ENCODE data around the gene BACH2. TPM values are rescaled to one million over a fixed set of nuclear protein-coding genes. Genes with fewer than 3 reads are reported as not detected.

BACH2 gene
- total and polyA plus RNA-seq, 9 of the 15 experiments (the other 6 are each of a cell fraction or from before 2014, with no cell fraction given): 0.06 to 3.1 (median 0.59) TPM

DNA sequence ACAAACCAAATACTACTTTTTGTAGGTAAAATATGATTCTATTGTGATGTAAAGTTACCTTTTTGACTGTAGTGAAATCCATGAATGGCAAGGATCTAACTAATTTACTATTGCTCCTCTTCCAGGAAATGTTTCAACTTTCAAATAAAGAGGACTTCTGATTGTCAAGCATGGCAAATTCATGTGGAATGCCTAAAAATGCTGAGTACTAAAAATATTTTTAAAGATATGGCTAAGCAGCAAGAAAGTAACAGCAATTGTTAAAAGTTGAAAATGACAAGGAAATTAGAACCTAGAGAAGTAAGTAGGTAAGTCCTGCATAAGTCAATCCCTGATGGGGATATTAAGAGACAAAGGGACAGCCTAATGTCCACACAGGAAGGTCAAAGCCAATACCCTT lies 126.0 kb downstream of the BACH2 start (continued):
- TF ChIP-seq TBL1XR1 (IDR thresholded peaks at IDR 0.05; ENCODE audit: low read length in 2 of 2) (no peak), MAFK (IDR thresholded peaks at IDR 0.05; ENCODE audit: low read length) (peak; percentile 16; the same call in 1 of the 2 replicates)

DNA sequence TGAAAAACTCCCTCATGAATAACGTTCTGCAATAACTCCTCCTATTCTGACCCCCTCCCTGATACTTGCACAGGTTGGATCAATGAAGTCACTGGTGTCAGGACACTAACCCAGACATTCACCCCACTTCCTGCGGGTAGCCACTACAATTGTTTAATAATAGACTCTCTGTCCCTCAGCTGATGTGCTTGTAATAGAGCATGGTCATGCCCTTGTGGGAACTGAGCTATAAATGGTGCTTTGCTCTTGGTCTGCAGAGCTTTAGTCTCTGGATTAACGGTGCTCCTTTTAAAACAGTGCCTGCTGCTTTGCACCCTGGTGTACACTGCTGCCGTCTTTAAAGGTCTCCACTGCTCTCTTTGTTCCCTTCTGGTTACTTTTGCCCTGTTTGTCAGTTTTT lies 127.3 kb downstream of the BACH2 start:
- in situ Hi-C loops (cut with MboI): loop anchor here (10.0 kb wide), 1 partner anchor 1015 kb away; no protein-coding TSS in a partner anchor
- DNase-seq (ENCODE audit: extremely low read depth in 1 of 4, low spot score in 3 of 4) (no peak), ATAC-seq (no peak), FAIRE-seq (no peak)
- no TSS peak for BruUV-seq (replicated peaks)
- intact Hi-C loops (cut with micrococcal nuclease): no loop called here
- Histone ChIP-seq H3K79me2 (ENCODE audit: control insufficient read depth, insufficient read depth, low read length) (no peaks in the 10 kb centered on the region), H3K27me3 (ENCODE audit: control insufficient read depth in 2 of 2, insufficient read depth in 2 of 2, low read length in 2 of 2) (no peaks in the 10 kb centered on the region), H3K9me1 (ENCODE audit: control insufficient read depth, insufficient read depth, low read length) (no peaks in the 10 kb centered on the region), H3K27ac (ENCODE audit: extremely low read depth, low read depth, low read length) (no peak overlapping the region), H3K4me1 (replicated peaks in 1 of 2; ENCODE audit: control insufficient read depth in 2 of 2, insufficient read depth in 2 of 2, low read length in 2 of 2) (no peaks in the 10 kb centered on the region), H4K20me1 (replicated peaks; ENCODE audit: control insufficient read depth, insufficient read depth, low read length) (no peaks in the 10 kb centered on the region), H2AFZ (ENCODE audit: low read depth, low read length) (no peak overlapping the region), H3K9ac (ENCODE audit: insufficient read depth in 1 of 2, low read depth in 2 of 2, low read length in 2 of 2) (no peak overlapping the region), H3K4me2 (ENCODE audit: insufficient read depth, low read length) (no peak overlapping the region), H3K9me3 (replicated peaks; ENCODE audit: control insufficient read depth, insufficient read depth, low read depth, low read length) (no peaks in the 10 kb centered on the region), H3K4me3 (no peak overlapping the region), H3K36me3 (ENCODE audit: control insufficient read depth, insufficient read depth, low read length) (no peaks in the 10 kb centered on the region)
- CTCF ChIA-PET (ENCODE audit: low intra/inter-chr PET ratio): no interaction called here
- POLR2A ChIA-PET: interaction anchor here (0.7 to 0.8 kb wide), 2 partner anchors 17 to 184 kb away, joined by 3 read pairs; no protein-coding TSS in a partner anchor
- 3% methylated on average over 4 of the region's 4 CpGs for WGBS (ENCODE audit: insufficient coverage, low coverage, missing lambda C conversion rate)
- TF ChIP-seq PPARD (CRISPR knock-in tag; IDR thresholded peaks at IDR 0.05) (no peak), CBX1 (IDR thresholded peaks at IDR 0.05; ENCODE audit: low read depth) (no peak), ZC3H8 (IDR thresholded peaks at IDR 0.05) (no peak), E2F4 (CRISPR knock-in tag; IDR thresholded peaks at IDR 0.05; ENCODE audit: low read depth) (no peak), MTA1 (IDR thresholded peaks at IDR 0.05; ENCODE audit: borderline replicate concordance) (no peak), TRIM24 (IDR thresholded peaks at IDR 0.05) (no peak), NFRKB (IDR thresholded peaks at IDR 0.05; ENCODE audit: low read depth) (no peak), ZNF12 (CRISPR knock-in tag; IDR thresholded peaks at IDR 0.05) (no peak), RBM15 (IDR thresholded peaks at IDR 0.05; ENCODE audit: insufficient read depth, low read length) (no peak), ELK1 (CRISPR knock-in tag; IDR thresholded peaks at IDR 0.05) (no peak), CBFA2T3 (IDR thresholded peaks at IDR 0.05) (no peak), CCNT2 (IDR thresholded peaks at IDR 0.05; ENCODE audit: borderline replicate concordance, extremely low read depth, insufficient read length, low read depth, low read length) (no peak), ZNF184 (CRISPR knock-in tag; IDR thresholded peaks at IDR 0.05) (no peak), PHF20 (IDR thresholded peaks at IDR 0.05; ENCODE audit: partially characterized antibody) (no peak), POLR2AphosphoS5 (IDR thresholded peaks at IDR 0.05; ENCODE audit: control insufficient read depth, insufficient read depth, low read depth, low read length) (no peak)
- TF ChIP-seq, protein P1, sequence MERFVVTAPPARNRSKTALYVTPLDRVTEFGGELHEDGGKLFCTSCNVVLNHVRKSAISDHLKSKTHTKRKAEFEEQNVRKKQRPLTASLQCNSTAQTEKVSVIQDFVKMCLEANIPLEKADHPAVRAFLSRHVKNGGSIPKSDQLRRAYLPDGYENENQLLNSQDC (CRISPR knock-in tag; IDR thresholded peaks at IDR 0.05): no peak
- TF ChIP-seq, protein P2, sequence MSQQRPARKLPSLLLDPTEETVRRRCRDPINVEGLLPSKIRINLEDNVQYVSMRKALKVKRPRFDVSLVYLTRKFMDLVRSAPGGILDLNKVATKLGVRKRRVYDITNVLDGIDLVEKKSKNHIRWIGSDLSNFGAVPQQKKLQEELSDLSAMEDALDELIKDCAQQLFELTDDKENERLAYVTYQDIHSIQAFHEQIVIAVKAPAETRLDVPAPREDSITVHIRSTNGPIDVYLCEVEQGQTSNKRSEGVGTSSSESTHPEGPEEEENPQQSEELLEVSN (IDR thresholded peaks at IDR 0.05; ENCODE audit: borderline replicate concordance in 1 of 2, extremely low read depth in 1 of 2, insufficient read depth in 1 of 2, insufficient read length in 1 of 2, low read depth in 1 of 2, low read length in 1 of 2, poor library complexity in 1 of 2, severe bottlenecking in 1 of 2): no peak

Data from K562 (cell line).